ENCODE measurements around the gene GPRASP1. TPM values are rescaled to one million over a fixed set of nuclear protein-coding genes. Genes with fewer than 3 reads are reported as not detected.

The GPRASP1 gene
- total RNA-seq, 1 donor from 2014 or later, result 0.53 TPM

DNA sequence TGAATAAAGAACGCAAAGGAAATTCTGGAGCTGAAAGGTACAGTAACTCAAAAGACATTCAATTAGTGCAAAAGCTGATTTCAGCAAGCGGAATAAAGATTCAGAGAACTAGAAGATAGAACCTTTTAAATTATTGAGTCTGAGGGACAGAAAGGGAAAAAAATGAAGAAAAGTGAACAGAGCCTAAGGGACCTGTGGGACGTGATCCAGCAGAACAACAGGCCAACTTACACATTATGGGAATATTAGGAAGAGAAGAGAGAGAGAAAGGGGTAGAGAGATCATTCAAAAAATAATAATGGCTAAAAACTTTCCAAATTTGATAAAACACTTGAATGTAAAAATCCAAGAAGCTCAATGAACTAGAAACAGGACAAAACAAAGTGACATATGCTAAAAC, 43.5 kb downstream of the GPRASP1 start:
- H3K36me3 ChIP-seq (ENCODE audit: control insufficient read depth, insufficient read depth, low read length), result no peaks in the 10 kb centered on the region
- FAIRE-seq (no peak), DNase-seq (ENCODE audit: low read depth) (no peak)
- no peaks in the 10 kb centered on the region for H3K27me3 ChIP-seq (ENCODE audit: control insufficient read depth, insufficient read depth, low read length)
- TF ChIP-seq, protein P1, sequence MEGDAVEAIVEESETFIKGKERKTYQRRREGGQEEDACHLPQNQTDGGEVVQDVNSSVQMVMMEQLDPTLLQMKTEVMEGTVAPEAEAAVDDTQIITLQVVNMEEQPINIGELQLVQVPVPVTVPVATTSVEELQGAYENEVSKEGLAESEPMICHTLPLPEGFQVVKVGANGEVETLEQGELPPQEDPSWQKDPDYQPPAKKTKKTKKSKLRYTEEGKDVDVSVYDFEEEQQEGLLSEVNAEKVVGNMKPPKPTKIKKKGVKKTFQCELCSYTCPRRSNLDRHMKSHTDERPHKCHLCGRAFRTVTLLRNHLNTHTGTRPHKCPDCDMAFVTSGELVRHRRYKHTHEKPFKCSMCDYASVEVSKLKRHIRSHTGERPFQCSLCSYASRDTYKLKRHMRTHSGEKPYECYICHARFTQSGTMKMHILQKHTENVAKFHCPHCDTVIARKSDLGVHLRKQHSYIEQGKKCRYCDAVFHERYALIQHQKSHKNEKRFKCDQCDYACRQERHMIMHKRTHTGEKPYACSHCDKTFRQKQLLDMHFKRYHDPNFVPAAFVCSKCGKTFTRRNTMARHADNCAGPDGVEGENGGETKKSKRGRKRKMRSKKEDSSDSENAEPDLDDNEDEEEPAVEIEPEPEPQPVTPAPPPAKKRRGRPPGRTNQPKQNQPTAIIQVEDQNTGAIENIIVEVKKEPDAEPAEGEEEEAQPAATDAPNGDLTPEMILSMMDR (IDR thresholded peaks at IDR 0.05; ENCODE audit: insufficient read depth, low read length, severe bottlenecking), result no peak
- no peak overlapping the region for H3K4me3 ChIP-seq (ENCODE audit: low read depth, low read length)

DNA sequence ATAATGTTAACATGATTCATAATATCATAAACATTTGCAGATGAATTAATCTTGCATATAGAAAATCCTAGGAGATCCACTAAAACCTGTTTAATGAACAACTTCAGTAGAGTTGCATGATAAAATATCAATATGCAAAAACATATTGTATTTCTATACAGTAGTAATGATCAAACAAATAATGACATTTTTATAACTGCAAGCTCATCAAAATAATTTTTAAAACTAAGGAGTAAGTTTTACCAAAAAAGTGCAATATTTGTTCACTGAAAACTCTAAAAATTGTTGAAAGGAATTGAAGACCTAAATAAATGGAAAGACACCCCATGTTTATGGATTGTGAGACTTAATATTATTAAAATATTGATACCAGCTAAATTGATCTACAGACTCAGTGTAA, 45.0 kb downstream of the GPRASP1 start:
- Histone ChIP-seq H3K27me3 (ENCODE audit: control insufficient read depth, insufficient read depth, low read length) (no peaks in the 10 kb centered on the region), H3K4me3 (ENCODE audit: low read depth, low read length) (no peak overlapping the region), H3K36me3 (ENCODE audit: control insufficient read depth, insufficient read depth, low read length) (no peaks in the 10 kb centered on the region)
- TF ChIP-seq, protein P1 (IDR thresholded peaks at IDR 0.05; ENCODE audit: insufficient read depth, low read length, severe bottlenecking), result no peak
- no peak for DNase-seq (ENCODE audit: low read depth)
- FAIRE-seq, result no peak

DNA sequence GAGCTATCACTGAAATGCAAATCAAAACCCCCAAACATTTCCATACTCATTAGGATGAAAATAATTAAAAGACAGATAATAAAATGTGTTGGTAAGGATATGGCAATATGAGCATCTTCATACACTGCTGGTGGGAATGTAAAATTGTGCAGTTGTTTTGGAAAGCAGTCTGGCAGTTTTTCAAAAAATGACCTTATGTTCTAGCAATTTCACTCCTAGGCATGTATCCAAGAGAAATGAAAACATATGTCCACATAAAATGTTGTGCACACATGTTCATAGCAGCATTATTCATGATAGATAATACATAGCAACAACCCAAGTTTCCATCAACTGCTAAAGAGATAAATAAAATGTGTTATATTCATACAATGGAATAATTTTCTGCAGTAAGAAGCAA, 46.2 kb downstream of the GPRASP1 start:
- FAIRE-seq (no peak), DNase-seq (ENCODE audit: low read depth) (peak; percentile 1)
- no peaks in the 10 kb centered on the region for H3K27me3 ChIP-seq (ENCODE audit: control insufficient read depth, insufficient read depth, low read length)
- no peaks in the 10 kb centered on the region for H3K36me3 ChIP-seq (ENCODE audit: control insufficient read depth, insufficient read depth, low read length)
- no peak overlapping the region for H3K4me3 ChIP-seq (ENCODE audit: low read depth, low read length)
- TF ChIP-seq, protein P1 (IDR thresholded peaks at IDR 0.05; ENCODE audit: insufficient read depth, low read length, severe bottlenecking), result no peak

Other genes starting within 250 kb of the GPRASP1 start
- not detected in 2 replicates for gene NXF2B, start 211.5 kb upstream of the GPRASP1 start, total RNA-seq
- gene TCP11X2, start 179.7 kb upstream of the GPRASP1 start, total RNA-seq, result not detected in 2 replicates
- not detected in 2 replicates for gene TMSB15A, start 134.7 kb upstream of the GPRASP1 start, total RNA-seq
- gene ARMCX5, start 52.0 kb upstream of the GPRASP1 start, total RNA-seq, result 17.4 and 20.2 TPM in 2 replicates
- gene GPRASP2, start 61.0 kb downstream of the GPRASP1 start, total RNA-seq, result 4.2 and 9.6 TPM in 2 replicates
- 1.8 and 2.6 TPM in 2 replicates for gene GPRASP3, start 69.3 kb downstream of the GPRASP1 start, total RNA-seq

Measured in bronchial epithelial cell (primary cell).